Stimulated activated CD8-positive, alpha-beta memory T cell treated with anti-CD3 and anti-CD28 coated beads, Interleukin-12 subunit alpha, Interleukin-12 subunit beta, amount 100 ng/mL, for 4 hours (primary cell): ENCODE measurements around the gene SMIM27.
"Not testable (repeated sequence)": the region's sequence is repeated elsewhere in the genome, so short reads cannot be mapped to it uniquely, and the experiment has no call there.

Source experiments
- DNase-seq: peaks from one replicate; pipeline ENCODE4 v3.0.0-alpha.2; 2020; ENCODE audit warnings: low read depth

Gene SMIM27

DNA sequence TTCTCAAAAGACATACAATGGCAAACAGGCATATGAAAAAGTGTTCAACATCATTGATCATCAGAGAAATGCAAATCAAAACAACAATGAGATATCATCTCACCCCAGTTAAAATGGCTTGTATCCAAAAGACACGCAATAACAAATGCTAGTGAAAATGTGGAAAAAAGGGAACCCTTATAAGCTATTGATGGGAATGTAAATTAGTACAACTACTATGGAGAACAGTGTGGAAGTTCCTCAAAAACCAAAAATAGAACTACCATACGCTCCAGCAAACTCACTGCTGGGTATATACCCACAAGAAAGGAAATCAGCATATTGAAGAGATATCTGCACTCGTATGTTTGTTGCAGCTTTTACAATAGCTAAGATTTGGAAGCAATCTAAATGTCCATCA lies 46.9 kb downstream of the SMIM27 start:
- DNase-seq: not testable (repeated sequence)
